Testis (tissue), 2 donors: Measurements from ENCODE around the gene IGF1R.

Experiments
- CTCF ChIP-seq, 3 experiments: fragments of 450-650 bp in 2 of 3; fragments of 200-600 bp in 1 of 3; sonication (generic) in 1 of 3; IDR thresholded peaks; one replicate each; pipeline ENCODE4 v1.5.1; 2016 to 2019; ENCODE audit warnings: antibody characterized with exemption in 3 of 3, mild to moderate bottlenecking in 2 of 3, moderate library complexity in 1 of 3
- POLR2A ChIP-seq: fragments of 450-650 bp; IDR thresholded peaks from one replicate; pipeline ENCODE4 v1.6.1; 2017; ENCODE audit warnings: antibody characterized with exemption, mild to moderate bottlenecking, moderate library complexity

DNA sequence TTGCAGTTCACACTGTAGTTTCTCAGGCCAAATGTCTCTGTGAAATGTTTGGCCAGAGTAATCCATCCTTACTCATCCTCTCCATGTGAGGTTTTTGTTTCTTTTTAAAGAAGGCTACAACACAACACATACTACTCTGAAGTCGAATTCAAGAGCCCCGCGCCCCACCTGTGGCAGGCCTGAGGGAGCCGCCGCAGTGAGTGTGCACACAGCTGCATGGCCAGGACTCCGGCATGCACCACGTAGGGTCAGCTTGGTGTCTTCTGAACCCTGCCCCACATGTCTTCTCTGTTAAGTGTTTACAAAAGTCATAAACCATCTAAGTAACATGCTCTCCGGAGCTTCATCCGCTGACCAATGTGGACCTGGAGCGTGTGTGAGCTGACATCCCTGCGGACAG, 300.6 kb downstream of the IGF1R start:
- TF ChIP-seq CTCF (IDR thresholded peaks at IDR 0.05) (no peak), POLR2A (no peak)
